ENCODE data around the gene LTB4R.

- TF ChIP-seq CTCF (IDR thresholded peaks at IDR 0.05) (no peak), POLR2A (IDR thresholded peaks at IDR 0.05) (no peak)
Observed at GRCh38 chr14:24315243-24315806, 4.0 kb downstream of the LTB4R start.

All from right lobe of liver (tissue), 4 donors.